HG03108 (cell line): Measurements from ENCODE around the gene FCRL3.
A peak's percentile ranks its signal among the peaks of the same experiment; 100 is the strongest.

Experiments
- ATAC-seq: cut with Tn5 transposase; IDR thresholded peaks from one replicate; pipeline ENCODE4 v1.9.1; 2021; ENCODE audit warnings: moderate library complexity; ENCODE audit not compliant: unreplicated experiment

FCRL3 gene

DNA sequence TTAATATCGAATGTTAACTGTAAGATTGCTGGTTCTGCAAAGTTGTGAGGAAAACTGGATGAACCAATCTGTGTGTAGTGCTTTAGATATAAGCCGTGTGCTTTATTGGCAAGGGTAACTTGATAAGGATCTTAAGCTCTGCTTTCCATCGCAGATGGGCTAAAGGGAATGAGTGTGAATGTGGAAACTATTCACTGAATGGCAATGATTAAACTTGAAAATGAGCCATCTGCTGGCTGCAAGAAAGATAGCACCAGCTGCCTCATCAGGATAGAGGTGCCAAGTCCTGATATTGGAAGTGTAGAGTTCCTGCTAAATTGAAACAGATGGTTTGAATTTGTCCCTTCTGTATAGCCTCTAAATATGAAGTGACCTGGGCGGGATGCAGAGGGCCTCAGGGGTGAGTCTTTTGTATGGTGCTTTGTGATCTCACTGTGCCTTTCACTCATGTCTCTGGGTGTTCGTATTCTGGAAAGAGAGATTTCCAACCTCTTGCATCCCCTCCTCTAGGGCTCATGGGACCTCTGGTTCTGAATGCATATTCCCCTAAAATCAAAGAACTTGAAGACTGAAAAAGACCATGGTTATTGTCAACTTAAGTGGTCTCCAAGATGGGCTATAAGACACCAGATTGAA, 9.2 kb downstream of the FCRL3 start:
- no peak for ATAC-seq

DNA sequence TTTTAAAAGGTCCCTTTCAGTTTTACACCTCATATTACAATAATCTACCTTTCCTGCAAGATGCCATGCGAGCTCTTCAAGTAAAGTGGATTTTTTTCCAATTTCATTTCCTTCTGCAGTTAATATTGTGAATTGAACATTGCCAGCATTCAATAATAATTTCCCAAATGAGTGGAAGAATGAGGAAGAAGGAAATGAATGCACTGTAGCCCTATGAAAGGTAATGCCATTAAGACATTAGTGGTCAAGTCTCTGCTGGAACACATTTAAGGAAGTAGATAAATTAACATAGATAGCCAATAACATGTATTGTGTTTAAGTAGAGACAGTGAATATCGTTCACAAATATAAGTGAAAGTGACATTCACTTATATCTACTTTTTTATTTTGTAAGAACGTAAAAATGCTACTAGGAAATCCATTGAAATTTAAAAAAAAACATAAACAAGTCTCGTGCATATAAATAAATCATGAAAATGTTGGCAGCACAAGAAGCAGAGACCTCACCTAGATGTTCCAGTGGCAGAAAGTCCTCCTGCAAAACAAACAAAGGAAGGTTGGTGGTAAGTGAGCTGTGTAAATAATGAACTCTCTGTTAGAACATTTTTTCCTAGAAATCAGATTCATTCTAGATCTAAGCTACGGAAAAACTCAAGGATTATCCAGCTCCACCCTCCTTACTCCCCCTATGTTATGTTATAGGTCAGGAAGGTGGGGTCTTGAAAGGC, 17.7 kb downstream of the FCRL3 start:
- ATAC-seq = no peak

DNA sequence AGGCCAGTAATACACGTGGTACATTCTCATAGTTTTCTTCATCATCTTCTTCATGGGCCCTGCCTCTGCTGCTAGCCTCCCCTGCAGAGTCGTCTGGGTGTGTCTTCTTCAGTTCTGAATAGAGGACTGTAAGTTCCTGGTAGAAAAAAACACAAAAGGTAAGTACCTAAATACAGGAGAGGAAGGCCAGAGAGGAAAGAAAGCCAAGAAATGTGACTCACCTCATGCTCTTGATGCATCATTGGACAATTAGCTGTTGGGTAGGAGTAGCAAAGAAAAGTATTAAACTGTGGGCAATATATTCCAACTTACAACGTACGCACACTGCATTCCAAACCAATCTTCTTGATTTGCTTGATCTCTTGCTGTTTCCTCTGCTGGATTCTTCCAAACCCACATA, 21.8 kb downstream of the FCRL3 start:
- ATAC-seq = no peak

DNA sequence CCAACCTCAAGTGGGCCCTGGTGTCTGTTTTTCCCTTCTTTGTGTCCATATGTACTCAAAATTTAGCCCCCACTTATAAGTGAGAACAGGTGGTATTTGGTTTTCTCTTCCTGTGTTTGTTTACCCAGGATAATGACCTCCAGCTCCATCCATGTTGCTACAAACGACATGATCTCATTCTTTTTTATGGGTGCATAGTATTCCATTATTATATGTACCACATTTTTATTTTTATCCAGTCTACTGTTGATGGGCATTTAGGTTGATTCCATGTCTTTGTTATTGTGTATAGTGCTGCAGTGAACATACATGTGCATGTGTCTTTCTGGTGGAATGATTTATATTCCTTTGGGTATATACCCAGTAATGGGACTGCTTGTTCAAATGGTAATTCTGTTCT, 27.6 kb downstream of the FCRL3 start:
- ATAC-seq = no peak

DNA sequence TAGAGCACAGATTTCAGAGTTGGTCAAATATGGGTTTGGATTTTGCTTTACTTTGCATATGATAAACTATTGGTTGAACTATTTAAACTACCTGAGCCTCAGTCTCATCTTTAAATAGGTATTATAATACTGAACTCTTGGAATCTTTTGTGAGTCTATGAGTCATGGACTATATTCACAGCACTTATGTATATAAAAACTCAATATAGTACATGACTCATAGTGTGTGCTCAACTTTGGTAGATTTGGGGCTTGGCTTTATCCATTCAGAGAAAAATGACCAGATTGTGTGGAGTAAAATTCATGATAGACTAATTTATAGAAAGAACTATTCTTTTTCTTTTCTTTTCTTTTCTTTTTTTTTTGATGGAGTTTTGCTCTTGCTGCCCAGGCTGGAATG, 28.7 kb downstream of the FCRL3 start:
- no peak for ATAC-seq

DNA sequence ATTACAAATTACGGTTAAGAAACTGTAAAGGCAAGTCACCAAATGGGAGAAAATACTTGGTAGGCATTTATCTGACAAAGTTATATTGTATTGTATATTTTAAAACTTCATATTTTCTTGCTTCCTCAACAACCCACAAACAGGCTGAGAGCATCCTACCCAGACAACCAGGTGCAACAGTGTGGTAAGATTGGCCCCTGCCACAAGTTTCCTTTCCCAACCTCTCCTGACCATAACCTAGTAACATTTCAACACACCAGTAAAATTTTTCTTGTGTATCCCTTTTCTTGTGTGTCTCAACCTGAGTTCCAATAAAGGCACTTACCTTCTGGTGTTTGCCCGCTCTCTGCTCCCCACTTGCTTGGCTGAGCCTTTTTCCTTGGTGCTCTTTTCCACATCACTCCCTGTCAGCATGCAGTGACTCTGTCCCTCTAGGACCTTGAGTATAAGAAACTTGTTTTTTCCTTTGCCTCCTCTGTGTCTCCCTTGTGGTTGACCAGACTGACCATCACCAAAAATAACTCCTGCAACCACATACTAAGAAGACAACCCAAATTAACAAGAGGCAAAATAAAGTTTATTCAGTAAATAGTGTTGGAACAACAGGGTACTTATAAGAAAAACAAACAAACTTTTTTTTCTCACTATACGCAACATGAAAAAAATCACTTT, 40.9 kb downstream of the FCRL3 start:
- no peak for ATAC-seq

DNA sequence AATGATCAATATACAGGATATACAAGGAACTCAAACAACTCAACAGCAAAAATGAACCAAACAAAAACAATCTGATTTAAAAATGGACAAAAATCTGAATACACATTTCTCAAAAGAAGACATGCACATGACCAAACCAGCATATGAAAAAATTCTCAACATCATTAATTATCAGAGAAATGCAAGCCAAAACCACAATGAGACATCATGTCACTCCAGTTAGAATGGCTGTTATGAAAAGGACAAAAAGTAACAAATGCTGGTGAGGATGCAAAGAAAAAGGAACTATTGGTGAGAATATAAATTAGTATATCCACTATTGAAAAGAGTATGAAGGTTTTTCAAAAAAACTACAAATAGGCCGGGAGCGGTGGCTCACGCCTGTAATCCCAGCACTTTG, 42.0 kb downstream of the FCRL3 start:
- ATAC-seq = no peak

DNA sequence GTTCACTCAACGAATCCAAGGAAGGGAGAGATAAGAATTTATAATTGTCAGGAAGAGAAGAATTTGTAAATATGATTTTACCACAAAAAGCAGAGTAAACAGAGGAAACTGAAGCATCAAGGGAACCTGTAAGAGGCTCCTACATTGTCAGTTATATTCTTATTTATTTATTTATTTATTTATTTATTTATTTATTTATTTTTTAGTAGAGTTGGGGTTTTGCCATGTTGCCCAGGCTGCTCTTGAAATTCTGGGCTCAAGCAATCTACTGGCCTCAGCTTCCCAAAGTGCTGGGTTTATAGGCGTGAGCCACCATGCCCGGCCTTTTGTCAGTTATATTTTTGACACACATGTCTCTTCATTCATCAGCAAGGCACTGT, 47.1 kb downstream of the FCRL3 start:
- ATAC-seq = no peak

DNA sequence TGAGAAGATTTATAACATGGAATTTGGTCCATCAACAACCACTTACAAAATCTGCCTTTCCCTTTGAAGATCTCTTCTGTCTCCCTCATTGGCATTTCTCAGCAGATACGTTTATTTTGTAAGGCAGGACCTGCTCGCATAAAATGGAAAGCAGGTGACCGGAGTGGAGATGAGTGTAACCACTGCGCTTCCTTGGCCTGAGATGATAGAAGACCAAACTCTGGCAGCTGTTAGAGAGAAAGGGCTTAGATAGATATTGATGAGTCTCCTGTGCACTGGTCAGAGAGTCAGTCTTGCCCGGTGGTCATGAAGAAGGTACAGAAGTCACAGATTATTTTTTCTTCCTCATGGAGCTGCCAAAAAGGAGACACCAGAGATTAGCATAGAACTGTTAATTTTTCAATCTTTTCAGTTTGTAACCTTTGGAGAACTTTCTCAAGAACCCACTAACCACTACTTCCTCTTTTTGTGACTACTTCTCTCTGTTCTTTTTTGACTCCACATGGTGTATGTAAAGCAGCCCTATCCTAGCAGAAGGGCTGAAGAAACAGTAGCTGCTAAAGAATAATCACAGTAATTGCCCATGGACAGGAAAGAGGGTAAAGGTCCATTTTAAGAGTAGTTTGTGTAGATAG, 47.6 kb downstream of the FCRL3 start:
- peak; percentile 92 for ATAC-seq

DNA sequence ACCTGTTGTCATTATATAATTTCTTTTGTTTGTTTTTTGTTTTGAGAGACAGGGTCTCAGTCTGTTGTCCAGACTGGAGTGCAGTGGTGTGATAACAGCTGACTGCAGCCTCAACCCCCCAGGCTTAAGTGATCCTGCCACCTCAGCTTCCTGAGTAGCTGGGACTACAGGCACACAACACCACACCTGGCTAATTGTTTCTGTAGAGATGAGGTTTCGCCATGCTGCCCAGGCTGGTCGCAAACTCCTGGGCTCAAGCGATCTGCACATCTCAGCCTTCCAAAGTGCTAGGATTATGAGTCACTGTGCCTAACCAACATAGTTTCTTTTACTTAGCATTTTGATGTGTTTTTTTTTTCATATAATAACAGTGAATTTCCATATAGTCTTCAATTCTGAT, 52.3 kb downstream of the FCRL3 start:
- ATAC-seq = no peak

DNA sequence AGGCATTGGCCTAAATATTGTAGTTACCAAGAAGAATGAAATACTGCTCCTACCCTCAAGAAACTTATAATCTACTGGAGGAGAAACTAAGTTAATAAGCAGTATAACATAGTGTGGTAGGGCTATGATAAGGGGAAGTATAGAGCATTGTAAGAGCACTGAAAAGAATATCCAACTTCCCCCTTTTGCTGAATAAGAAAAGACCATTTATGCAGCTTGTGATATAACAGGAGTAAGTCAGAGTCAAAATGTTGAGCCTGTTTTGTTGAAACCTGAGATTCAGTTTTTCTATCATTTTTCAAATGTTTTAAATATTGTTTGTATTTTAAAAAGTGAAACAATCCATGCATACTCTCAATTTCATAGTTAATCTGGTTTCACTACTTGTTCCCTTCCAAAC, 54.4 kb downstream of the FCRL3 start:
- no peak for ATAC-seq

DNA sequence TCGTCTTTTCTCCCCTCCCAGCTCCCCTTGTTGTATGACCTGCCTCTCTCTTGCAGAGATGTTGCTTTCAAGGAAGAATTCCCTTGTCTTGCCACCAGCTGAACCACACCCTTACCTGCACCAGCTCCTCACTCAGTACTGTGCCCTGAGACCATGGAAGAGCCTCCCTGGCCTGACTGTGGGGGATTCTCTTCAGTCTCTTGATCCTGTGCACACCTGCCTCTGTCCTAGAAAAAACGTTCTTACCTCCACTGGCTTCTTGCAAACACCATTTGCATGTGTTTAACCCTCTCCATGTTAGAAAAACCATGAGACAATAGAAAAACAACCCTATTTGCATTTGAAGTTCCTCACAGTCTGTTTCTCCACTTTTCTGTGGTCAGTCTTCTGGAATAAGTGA, 59.4 kb downstream of the FCRL3 start:
- ATAC-seq = no peak

DNA sequence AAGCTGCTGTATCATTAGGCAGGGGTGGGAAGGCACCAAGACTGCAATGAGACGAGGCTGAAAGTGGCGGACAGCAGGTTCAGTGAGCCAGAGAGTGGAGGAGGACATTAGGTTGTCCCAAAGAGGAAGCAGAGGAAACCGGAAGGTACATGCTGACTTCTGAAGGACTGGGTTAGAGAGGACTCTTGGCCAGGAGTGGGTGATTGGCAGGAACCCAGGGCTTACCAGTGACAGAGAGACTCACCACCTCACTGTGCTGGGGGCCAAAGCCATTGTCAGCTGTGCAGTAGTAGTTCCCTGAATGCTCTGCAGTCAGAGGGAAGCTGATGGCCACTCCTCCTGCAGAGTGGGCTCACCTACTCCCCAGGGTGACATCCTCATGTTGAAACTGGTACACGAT, 60.8 kb downstream of the FCRL3 start:
- ATAC-seq = no peak

DNA sequence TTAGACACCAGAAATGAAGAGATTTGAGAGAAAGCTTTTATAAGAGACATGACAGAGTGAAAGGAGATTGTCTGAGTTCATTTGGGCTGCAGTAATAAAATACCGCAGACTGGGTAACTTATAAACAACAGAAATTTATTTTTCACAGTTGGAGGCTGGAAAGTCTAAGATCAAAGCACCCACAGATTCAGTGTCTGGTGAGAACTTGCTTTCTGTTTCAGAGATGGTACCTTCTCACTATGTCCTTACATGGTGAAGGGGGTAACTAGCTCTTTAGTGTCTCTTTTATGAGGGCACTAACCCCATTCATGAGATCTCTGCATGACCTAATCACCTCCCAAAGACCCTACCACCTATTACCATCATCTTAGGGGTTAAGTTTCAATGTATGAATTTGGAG, 71.8 kb downstream of the FCRL3 start:
- ATAC-seq = no peak
